Fibroblast of skin of left quadriceps (primary cell): ENCODE data around the gene ABCB8.
A peak's percentile ranks its signal among the peaks of the same experiment; 100 is the strongest.
"Not testable (repeated sequence)": the region's sequence is repeated elsewhere in the genome, so short reads cannot be mapped to it uniquely, and the experiment has no call there.

Experiments
- DNase-seq, 2 experiments: peaks; one replicate each; pipeline ENCODE4 v3.0.0-alpha.2; 2013; ENCODE audit warnings: low read depth in 2 of 2

Gene ABCB8

GRCh38 chr7:151035026-151035717 is 6.9 kb downstream of the ABCB8 start:
- no peak for DNase-seq

- DNase-seq = no peak
Observed at GRCh38 chr7:151035902-151036301, 7.7 kb downstream of the ABCB8 start.

GRCh38 chr7:151038951-151039849 is 10.9 kb downstream of the ABCB8 start:
- peak in 1 of 2 experiments; percentile 44 for DNase-seq

GRCh38 chr7:151039850-151040548 is 11.7 kb downstream of the ABCB8 start:
- no peak for DNase-seq

- DNase-seq = no peak
Observed at GRCh38 chr7:151040616-151041375, 12.5 kb downstream of the ABCB8 start.

- DNase-seq = not testable (repeated sequence)
Observed at GRCh38 chr7:151043449-151043848, 15.2 kb downstream of the ABCB8 start.

GRCh38 chr7:151043959-151044358 is 15.7 kb downstream of the ABCB8 start:
- DNase-seq = no peak

- no peak for DNase-seq
Observed at GRCh38 chr7:151045262-151045661, 17.0 kb downstream of the ABCB8 start.

GRCh38 chr7:151045967-151046366 is 17.7 kb downstream of the ABCB8 start:
- DNase-seq = no peak

- DNase-seq = peak in 1 of 2 experiments; percentile 26
Observed at GRCh38 chr7:151046603-151047573, 18.6 kb downstream of the ABCB8 start.

GRCh38 chr7:151047976-151048815 is 19.9 kb downstream of the ABCB8 start, which contains the start of gene ASIC3:
TSS of gene ASIC3 (plus strand) at chr7:151048531. CDS start at chr7:151048886, 355 bp downstream.
- no peak for DNase-seq

- no peak for DNase-seq
Observed at GRCh38 chr7:151048911-151049463, 20.7 kb downstream of the ABCB8 start.

- DNase-seq = peak in 1 of 2 experiments; percentile 25
Observed at GRCh38 chr7:151051108-151051507, 22.9 kb downstream of the ABCB8 start.

GRCh38 chr7:151053096-151053495 is 24.8 kb downstream of the ABCB8 start:
- no peak for DNase-seq

- DNase-seq = no peak
Observed at GRCh38 chr7:151053751-151054150, 25.5 kb downstream of the ABCB8 start.

GRCh38 chr7:151056283-151056665 is 28.0 kb downstream of the ABCB8 start:
- no peak for DNase-seq

GRCh38 chr7:151056666-151057505 is 28.6 kb downstream of the ABCB8 start:
- no peak for DNase-seq

GRCh38 chr7:151057506-151057988 is 29.3 kb downstream of the ABCB8 start, which contains the start of gene CDK5:
TSS of gene CDK5 (minus strand) at chr7:151057897. CDS start at chr7:151057848, 49 bp downstream.
- no peak for DNase-seq
